GM10248 (cell line): Measurements from ENCODE around the gene NVL.

Experiments used
- CTCF ChIA-PET: fragments of 300-600 bp; sonication (Branson Sonifier 250); formaldehyde crosslinking; extraction: SDS; loops from one replicate; lab custom pipeline; 2021; ENCODE audit warnings: antibody characterized with exemption; lab: Yijun Ruan, JAX
- POLR2A ChIA-PET: fragments of 350-650 bp; sonication (Branson Sonifier 250); formaldehyde crosslinking; extraction: SDS; loops from one replicate; lab custom pipeline; 2020; ENCODE audit warnings: antibody characterized with exemption; lab: Yijun Ruan, JAX
- DNase-seq: peaks from one replicate; pipeline ENCODE4 v3.0.0; 2012; ENCODE audit errors: extremely low spot score
- CTCF ChIP-seq: IDR thresholded peaks from 2 replicates; pipeline ENCODE4 v1.5.1; 2012; ENCODE audit warnings: mild to moderate bottlenecking, low read depth; ENCODE audit errors: extremely low read depth, missing control alignments, control extremely low read depth

NVL gene

GRCh38 chr1:224304767-224305166 lies 25.2 kb downstream of the NVL start:
- ChIA-PET POLR2A (interaction anchor here (0.8 kb wide), 1 partner anchor 112 kb away, joined by 6 read pairs; no protein-coding TSS in a partner anchor), CTCF (interaction anchor here (1.2 to 1.6 kb wide), 2 partner anchors 19 to 39 kb away, joined by 5 to 6 read pairs; no protein-coding TSS in a partner anchor)
- DNase-seq, result no peak
- TF ChIP-seq CTCF, result no peak

- CTCF ChIA-PET, result interaction anchor here (0.9 to 1.2 kb wide), 2 partner anchors 11 to 14 kb away, joined by 3 to 5 read pairs; no protein-coding TSS in a partner anchor
- POLR2A ChIA-PET, result no interaction called here
- TF ChIP-seq CTCF, result no peak
- no peak for DNase-seq
Measured at GRCh38 chr1:224302947-224303346, 27.0 kb downstream of the NVL start.

- no peak for TF ChIP-seq CTCF
- ChIA-PET POLR2A (no interaction called here), CTCF (no interaction called here)
- DNase-seq, result no peak
Measured at GRCh38 chr1:224301391-224301790, 28.6 kb downstream of the NVL start.

- no peak for DNase-seq
- CTCF ChIA-PET, result interaction anchor here (1.2 kb wide), 1 partner anchor 15 kb away, joined by 6 read pairs; no protein-coding TSS in a partner anchor
- no peak for TF ChIP-seq CTCF
- POLR2A ChIA-PET, result no interaction called here
Measured at GRCh38 chr1:224300346-224300745, 29.6 kb downstream of the NVL start.

- ChIA-PET POLR2A (no interaction called here), CTCF (no interaction called here)
- DNase-seq, result no peak
- TF ChIP-seq CTCF, result no peak
Measured at GRCh38 chr1:224298346-224299330, 31.3 kb downstream of the NVL start.

- ChIA-PET CTCF (no interaction called here), POLR2A (no interaction called here)
- no peak for TF ChIP-seq CTCF
- no peak for DNase-seq
Measured at GRCh38 chr1:224294775-224295174, 35.2 kb downstream of the NVL start.
